ENCODE results near the gene PGAP3. TPM values are rescaled to one million over a fixed set of nuclear protein-coding genes. Genes with fewer than 3 reads are reported as not detected.

The PGAP3 gene
- total and polyA plus RNA-seq, 4 donors = 9.7 to 30.4 (median 25.9) TPM

DNA sequence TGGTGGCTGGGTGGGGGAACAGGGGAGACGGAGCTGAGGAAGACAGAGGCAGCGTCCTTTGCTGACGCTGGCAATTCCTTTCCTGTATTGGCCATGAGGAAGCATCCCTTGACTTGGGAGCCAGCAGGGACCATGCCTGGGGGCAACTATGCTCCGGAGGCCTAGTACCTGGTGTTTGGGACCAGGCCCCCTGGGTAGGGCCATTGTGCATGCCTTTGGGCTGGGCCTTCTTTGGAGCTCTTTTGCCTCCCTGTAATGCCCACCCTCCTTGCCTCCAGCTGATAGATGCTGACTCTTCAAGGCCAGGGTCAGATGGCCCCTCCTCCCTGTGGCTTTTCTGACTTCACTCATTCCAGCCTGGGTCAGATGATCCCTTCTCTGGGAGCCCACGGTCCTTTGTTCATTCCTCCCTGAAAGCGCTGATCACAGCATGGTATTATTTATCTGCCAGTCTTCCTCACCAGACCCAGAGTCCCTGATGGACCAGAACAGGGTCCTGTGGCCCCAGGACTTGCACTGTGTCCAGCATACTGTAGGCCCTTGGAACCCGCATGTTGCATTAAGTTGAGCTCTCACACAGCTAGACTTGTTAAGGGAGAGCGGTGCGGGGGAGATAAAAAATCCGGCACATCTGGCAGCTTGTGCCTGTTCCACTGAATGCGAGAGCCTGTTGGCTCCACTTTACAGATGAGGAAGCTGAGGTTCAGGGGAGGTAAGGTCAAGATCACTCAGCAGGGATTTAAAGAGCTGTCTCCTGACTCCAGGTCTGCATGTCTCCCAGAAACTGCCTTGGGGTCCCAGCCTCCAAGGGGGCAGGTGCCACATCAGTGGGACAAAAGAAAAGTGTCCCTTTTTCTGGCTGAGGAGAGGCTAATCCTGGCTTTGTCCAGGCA lies 48.0 kb downstream of the PGAP3 start:
- H3K4me3 ChIP-seq (ENCODE audit: low read depth, low read length) = no peak overlapping the region

DNA sequence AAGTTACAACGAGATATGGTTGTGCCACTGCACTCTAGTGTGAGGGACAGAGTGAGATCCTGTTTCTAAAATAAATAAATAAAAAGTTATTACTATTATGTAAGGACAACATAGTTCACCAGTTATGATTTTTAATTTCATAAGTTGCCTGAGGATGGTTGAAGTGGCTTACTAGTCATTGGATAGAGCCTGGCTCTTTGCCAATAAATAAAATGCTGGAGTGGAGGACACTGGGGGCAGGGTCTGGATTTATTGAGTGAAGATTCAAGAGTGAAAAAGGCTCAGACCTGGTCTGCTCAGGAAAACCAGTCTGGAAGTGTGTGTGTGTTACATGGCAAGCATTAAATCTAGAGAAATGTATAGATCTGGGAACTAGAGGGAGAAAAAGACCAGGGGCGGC lies 48.8 kb downstream of the PGAP3 start:
- H3K4me1 ChIP-seq (ENCODE audit: control insufficient read depth, insufficient read depth, low read length) = peaks cover 44% of the 10 kb centered on the region
- H3K4me3 ChIP-seq (ENCODE audit: low read depth, low read length) = no peak overlapping the region
- H3K9me3 ChIP-seq (ENCODE audit: control insufficient read depth, insufficient read depth, low read length) = no peaks in the 10 kb centered on the region
- H3K36me3 ChIP-seq (ENCODE audit: control insufficient read depth, insufficient read depth, low read length) = peaks cover 3% of the 10 kb centered on the region
- H3K27ac ChIP-seq (ENCODE audit: low read depth, low read length) = no peak overlapping the region
- WGBS (ENCODE audit: insufficient coverage) = 61% methylated on average over 2 of the region's 2 CpGs
- no peak for DNase-seq (ENCODE audit: low read depth in 4 of 6, low spot score in 6 of 6)
- H3K27me3 ChIP-seq (ENCODE audit: control insufficient read depth, insufficient read depth, low read length) = no peaks in the 10 kb centered on the region

More for the DNA sequence above, 48.0 kb downstream of the PGAP3 start:
- Histone ChIP-seq H3K9me3 (ENCODE audit: control insufficient read depth, insufficient read depth, low read length) (no peaks in the 10 kb centered on the region), H3K27me3 (ENCODE audit: control insufficient read depth, insufficient read depth, low read length) (no peaks in the 10 kb centered on the region), H3K36me3 (ENCODE audit: control insufficient read depth, insufficient read depth, low read length) (peaks cover 5% of the 10 kb centered on the region), H3K27ac (ENCODE audit: low read depth, low read length) (no peak overlapping the region), H3K4me1 (ENCODE audit: control insufficient read depth, insufficient read depth, low read length) (peaks cover 36% of the 10 kb centered on the region)
- no peak for DNase-seq (ENCODE audit: low read depth in 4 of 6, low spot score in 6 of 6)
- 82% methylated on average over 11 of the region's 11 CpGs for WGBS (ENCODE audit: insufficient coverage)

DNA sequence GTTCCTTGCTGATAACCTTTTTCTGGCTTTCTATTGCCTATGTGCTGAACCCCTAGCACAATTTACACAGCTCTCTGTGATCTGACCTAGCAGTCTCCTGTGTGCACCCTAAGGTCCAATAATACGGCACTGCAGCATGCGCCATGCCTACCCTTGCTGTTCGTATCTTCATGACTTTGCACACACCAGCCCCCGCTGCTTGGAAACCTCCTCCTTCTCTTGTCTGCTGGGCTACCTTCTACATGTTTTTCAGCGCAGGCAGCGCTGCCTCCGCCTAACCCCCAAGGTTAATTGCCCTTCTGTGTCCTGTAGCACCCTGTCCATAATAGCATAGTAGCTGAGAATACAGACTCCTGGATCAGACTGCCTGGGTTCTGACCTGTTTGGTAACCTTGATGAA lies 49.5 kb downstream of the PGAP3 start:
- Histone ChIP-seq H3K27ac (ENCODE audit: low read depth, low read length) (no peak overlapping the region), H3K36me3 (ENCODE audit: control insufficient read depth, insufficient read depth, low read length) (peaks cover 3% of the 10 kb centered on the region), H3K4me3 (ENCODE audit: low read depth, low read length) (peak overlapping the region; percentile 83), H3K4me1 (ENCODE audit: control insufficient read depth, insufficient read depth, low read length) (peaks cover 51% of the 10 kb centered on the region), H3K9me3 (ENCODE audit: control insufficient read depth, insufficient read depth, low read length) (no peaks in the 10 kb centered on the region), H3K27me3 (ENCODE audit: control insufficient read depth, insufficient read depth, low read length) (no peaks in the 10 kb centered on the region)
- WGBS (ENCODE audit: insufficient coverage) = 88% methylated on average over 6 of the region's 7 CpGs
- no peak for DNase-seq (ENCODE audit: low read depth in 4 of 6, low spot score in 6 of 6)

DNA sequence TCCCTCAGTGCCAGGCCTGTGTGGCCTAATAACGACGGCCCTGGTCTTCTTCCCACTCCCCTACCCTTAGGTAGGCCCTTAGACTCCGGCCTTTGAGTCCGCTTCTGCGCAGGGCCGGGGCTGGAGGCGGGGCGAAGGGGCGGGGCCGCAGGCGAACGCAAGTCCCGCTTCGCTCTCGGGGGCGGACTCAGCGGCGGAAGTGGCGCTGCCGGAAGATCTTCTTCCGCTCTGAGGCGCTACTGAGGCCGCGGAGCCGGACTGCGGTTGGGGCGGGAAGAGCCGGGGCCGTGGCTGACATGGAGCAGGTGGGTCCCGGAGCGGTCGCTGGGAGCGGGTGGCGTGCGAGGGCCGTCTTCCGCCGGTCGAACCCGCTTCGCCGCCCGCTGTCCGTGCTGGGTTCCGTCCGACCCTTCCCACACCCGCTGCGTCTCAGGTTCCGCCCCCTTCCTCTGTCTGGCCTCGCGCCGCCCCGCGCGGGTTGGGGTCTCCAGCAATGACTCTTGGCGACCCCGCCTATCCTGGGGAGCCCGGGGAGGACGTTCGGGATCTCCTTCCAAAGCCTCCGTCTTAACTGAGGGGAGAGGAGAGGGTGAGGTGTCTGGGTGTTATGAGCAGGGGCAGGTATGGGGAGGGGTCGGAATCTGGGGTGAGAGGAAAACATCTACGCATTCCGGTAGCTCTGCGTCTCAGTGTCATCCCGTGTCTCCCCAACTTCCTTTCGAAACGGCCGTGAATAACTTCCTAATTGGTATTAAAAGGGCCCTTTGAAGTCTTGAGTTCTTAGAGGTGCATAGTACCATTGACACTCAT lies 50.7 kb downstream of the PGAP3 start, which contains the start of gene STARD3:
Gene STARD3, plus strand, starts transcription at position 218 of the 810 bp plus-strand sequence. CDS start 16,388 bp downstream, outside the sequence.
- Histone ChIP-seq H3K4me1 (ENCODE audit: control insufficient read depth, insufficient read depth, low read length) (peaks cover 60% of the 10 kb centered on the region), H3K36me3 (ENCODE audit: control insufficient read depth, insufficient read depth, low read length) (peaks cover 3% of the 10 kb centered on the region), H3K27ac (ENCODE audit: low read depth, low read length) (peak within 1 kb of the TSS; percentile 89), H3K4me3 (ENCODE audit: low read depth, low read length) (peak within 1 kb of the TSS; percentile 83), H3K9me3 (ENCODE audit: control insufficient read depth, insufficient read depth, low read length) (no peaks in the 10 kb centered on the region), H3K27me3 (ENCODE audit: control insufficient read depth, insufficient read depth, low read length) (no peaks in the 10 kb centered on the region)
- under 1% methylated on average over 65 of the region's 69 CpGs for WGBS (ENCODE audit: insufficient coverage)
- peak in 5 of 6 donors; percentile 71 to 96 (median 84) for DNase-seq (ENCODE audit: low read depth in 4 of 6, low spot score in 6 of 6)

DNA sequence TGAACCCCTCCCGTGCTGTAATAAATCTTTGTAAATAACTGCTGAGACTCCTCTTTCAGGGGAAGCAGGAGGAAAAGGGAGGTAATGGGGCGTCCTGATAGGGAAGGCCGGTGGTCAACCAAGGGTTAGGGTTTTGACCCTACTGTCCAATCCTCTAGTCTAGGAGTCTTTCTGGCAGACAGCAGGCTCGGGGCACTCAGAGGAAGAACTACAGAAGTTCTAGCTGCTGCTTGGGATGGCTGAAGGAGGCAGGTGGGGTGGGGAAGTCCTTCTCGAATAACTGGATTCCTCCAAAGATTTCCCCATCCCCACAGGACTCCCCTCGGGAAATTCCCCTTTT lies 51.3 kb downstream of the PGAP3 start:
- peaks cover 62% of the 10 kb centered on the region for H3K4me1 ChIP-seq (ENCODE audit: control insufficient read depth, insufficient read depth, low read length)
- H3K9me3 ChIP-seq (ENCODE audit: control insufficient read depth, insufficient read depth, low read length) = no peaks in the 10 kb centered on the region
- H3K4me3 ChIP-seq (ENCODE audit: low read depth, low read length) = peak overlapping the region; percentile 83
- no peak for DNase-seq (ENCODE audit: low read depth in 4 of 6, low spot score in 6 of 6)
- peaks cover 4% of the 10 kb centered on the region for H3K36me3 ChIP-seq (ENCODE audit: control insufficient read depth, insufficient read depth, low read length)
- 0% methylated on average over 1 of the region's 6 CpGs for WGBS (ENCODE audit: insufficient coverage)
- peak overlapping the region; percentile 89 for H3K27ac ChIP-seq (ENCODE audit: low read depth, low read length)
- no peaks in the 10 kb centered on the region for H3K27me3 ChIP-seq (ENCODE audit: control insufficient read depth, insufficient read depth, low read length)

DNA sequence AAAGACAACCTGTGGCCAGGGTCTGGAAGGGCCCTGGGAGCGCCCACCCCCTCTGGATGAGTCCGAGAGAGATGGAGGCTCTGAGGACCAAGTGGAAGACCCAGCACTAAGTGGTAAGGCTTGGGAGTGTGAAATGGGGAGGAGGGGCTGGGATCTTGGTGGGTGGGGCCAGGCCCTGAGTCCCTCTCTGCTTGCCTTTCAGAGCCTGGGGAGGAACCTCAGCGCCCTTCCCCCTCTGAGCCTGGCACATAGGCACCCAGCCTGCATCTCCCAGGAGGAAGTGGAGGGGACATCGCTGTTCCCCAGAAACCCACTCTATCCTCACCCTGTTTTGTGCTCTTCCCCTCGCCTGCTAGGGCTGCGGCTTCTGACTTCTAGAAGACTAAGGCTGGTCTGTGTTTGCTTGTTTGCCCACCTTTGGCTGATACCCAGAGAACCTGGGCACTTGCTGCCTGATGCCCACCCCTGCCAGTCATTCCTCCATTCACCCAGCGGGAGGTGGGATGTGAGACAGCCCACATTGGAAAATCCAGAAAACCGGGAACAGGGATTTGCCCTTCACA lies 52.2 kb downstream of the PGAP3 start:
- no peak for DNase-seq (ENCODE audit: low read depth in 4 of 6, low spot score in 6 of 6)
- H3K4me1 ChIP-seq (ENCODE audit: control insufficient read depth, insufficient read depth, low read length) = peaks cover 66% of the 10 kb centered on the region
- H3K27me3 ChIP-seq (ENCODE audit: control insufficient read depth, insufficient read depth, low read length) = no peaks in the 10 kb centered on the region
- H3K4me3 ChIP-seq (ENCODE audit: low read depth, low read length) = no peak overlapping the region
- 90% methylated on average over 3 of the region's 8 CpGs for WGBS (ENCODE audit: insufficient coverage)
- H3K9me3 ChIP-seq (ENCODE audit: control insufficient read depth, insufficient read depth, low read length) = no peaks in the 10 kb centered on the region
- no peak overlapping the region for H3K27ac ChIP-seq (ENCODE audit: low read depth, low read length)
- peaks cover 7% of the 10 kb centered on the region for H3K36me3 ChIP-seq (ENCODE audit: control insufficient read depth, insufficient read depth, low read length)

DNA sequence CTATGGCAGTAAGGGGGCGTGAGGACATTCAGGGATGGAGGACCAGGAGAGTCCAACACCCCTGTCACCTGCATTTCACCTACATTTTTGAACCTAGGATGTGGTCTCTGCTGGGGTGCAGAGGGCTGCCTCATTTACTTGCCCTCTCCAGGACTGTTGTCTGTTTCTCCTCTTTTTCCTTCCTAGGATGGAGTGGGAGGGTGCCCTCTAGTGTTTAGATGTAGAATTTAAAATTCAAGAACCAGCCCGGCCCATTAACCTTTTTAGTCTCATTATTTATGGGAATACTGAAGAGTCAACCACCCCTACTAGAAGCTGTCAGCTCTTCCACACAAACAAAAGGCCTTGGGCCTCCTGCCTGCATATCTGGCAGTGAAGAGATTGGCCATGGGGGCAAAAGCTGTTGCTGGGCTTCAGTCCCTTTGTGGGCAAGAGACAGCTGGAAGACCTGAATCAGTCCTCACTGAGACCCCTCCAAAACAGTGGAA lies 53.4 kb downstream of the PGAP3 start:
- WGBS (ENCODE audit: insufficient coverage) = no CpG with 5 or more reads among the region's 2 CpGs
- no peak overlapping the region for H3K4me3 ChIP-seq (ENCODE audit: low read depth, low read length)
- H3K4me1 ChIP-seq (ENCODE audit: control insufficient read depth, insufficient read depth, low read length) = peaks cover 61% of the 10 kb centered on the region
- no peaks in the 10 kb centered on the region for H3K27me3 ChIP-seq (ENCODE audit: control insufficient read depth, insufficient read depth, low read length)
- peak overlapping the region; percentile 29 for H3K27ac ChIP-seq (ENCODE audit: low read depth, low read length)
- peak in 2 of 6 donors; percentile 74 to 83 for DNase-seq (ENCODE audit: low read depth in 4 of 6, low spot score in 6 of 6)
- H3K36me3 ChIP-seq (ENCODE audit: control insufficient read depth, insufficient read depth, low read length) = peaks cover 11% of the 10 kb centered on the region
- no peaks in the 10 kb centered on the region for H3K9me3 ChIP-seq (ENCODE audit: control insufficient read depth, insufficient read depth, low read length)

DNA sequence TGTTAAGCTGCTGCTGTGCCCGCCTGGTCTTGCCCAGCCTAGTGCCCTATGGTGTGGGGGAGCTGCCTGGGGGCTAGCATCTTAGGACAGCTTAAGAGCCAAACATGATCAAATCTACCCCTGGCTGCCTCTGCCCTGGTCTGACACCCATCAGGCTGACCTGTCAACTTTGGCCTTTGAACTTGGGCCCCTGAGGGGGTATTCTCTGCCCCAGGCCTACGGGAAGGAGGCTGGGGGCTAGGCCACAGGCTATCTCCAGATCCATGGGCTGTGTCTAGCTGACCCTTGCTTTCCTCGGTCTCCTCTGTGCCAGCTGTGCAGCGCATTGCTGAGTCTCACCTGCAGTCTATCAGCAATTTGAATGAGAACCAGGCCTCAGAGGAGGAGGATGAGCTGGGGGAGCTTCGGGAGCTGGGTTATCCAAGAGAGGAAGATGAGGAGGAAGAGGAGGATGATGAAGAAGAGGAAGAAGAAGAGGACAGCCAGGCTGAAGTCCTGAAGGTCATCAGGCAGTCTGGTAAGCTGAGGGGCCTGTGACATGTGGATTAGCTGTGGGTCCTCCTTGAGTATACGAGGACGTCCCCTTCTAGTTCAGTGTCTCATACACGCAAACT lies 54.2 kb downstream of the PGAP3 start:
- Histone ChIP-seq H3K4me1 (ENCODE audit: control insufficient read depth, insufficient read depth, low read length) (peaks cover 65% of the 10 kb centered on the region), H3K27ac (ENCODE audit: low read depth, low read length) (peak overlapping the region; percentile 19), H3K36me3 (ENCODE audit: control insufficient read depth, insufficient read depth, low read length) (peaks cover 11% of the 10 kb centered on the region), H3K4me3 (ENCODE audit: low read depth, low read length) (no peak overlapping the region), H3K9me3 (ENCODE audit: control insufficient read depth, insufficient read depth, low read length) (no peaks in the 10 kb centered on the region), H3K27me3 (ENCODE audit: control insufficient read depth, insufficient read depth, low read length) (peaks cover 2% of the 10 kb centered on the region)
- 85% methylated on average over 7 of the region's 8 CpGs for WGBS (ENCODE audit: insufficient coverage)
- no peak for DNase-seq (ENCODE audit: low read depth in 4 of 6, low spot score in 6 of 6)

Measured in spinal cord (tissue), 10 donors.